GM19395 (cell line): ENCODE data around the gene TMEM86B.
"Not testable (repeated sequence)": the region's sequence is repeated elsewhere in the genome, so short reads cannot be mapped to it uniquely, and the experiment has no call there.

Experiments
- ATAC-seq: cut with Tn5 transposase; IDR thresholded peaks from one replicate; pipeline ENCODE4 v1.9.1; 2021; ENCODE audit warnings: mild to moderate bottlenecking, moderate library complexity; ENCODE audit not compliant: unreplicated experiment

Gene TMEM86B

GRCh38 chr19:55242517-55242916 lies 14.0 kb upstream of the TMEM86B start:
- ATAC-seq = no peak

- no peak for ATAC-seq
Measured at GRCh38 chr19:55241935-55242464, 13.4 kb upstream of the TMEM86B start.

GRCh38 chr19:55241143-55241934 lies 12.8 kb upstream of the TMEM86B start:
- no peak for ATAC-seq

GRCh38 chr19:55240713-55241020 lies 12.1 kb upstream of the TMEM86B start:
- ATAC-seq = no peak

GRCh38 chr19:55239004-55239403 lies 10.4 kb upstream of the TMEM86B start:
- ATAC-seq = no peak

GRCh38 chr19:55238030-55238429 lies 9.5 kb upstream of the TMEM86B start:
- ATAC-seq = no peak

- ATAC-seq = no peak
Measured at GRCh38 chr19:55232986-55233385, 4.4 kb upstream of the TMEM86B start.

GRCh38 chr19:55232286-55232602 lies 3.7 kb upstream of the TMEM86B start:
- ATAC-seq = no peak

GRCh38 chr19:55231391-55232285 lies 3.1 kb upstream of the TMEM86B start:
- ATAC-seq = no peak

- ATAC-seq = no peak
Measured at GRCh38 chr19:55230780-55231179, 2.2 kb upstream of the TMEM86B start.

GRCh38 chr19:55230329-55230728 lies 1.8 kb upstream of the TMEM86B start:
- no peak for ATAC-seq

GRCh38 chr19:55229789-55230182 lies 1.2 kb upstream of the TMEM86B start:
- no peak for ATAC-seq

GRCh38 chr19:55229145-55229788 lies 704 bp upstream of the TMEM86B start:
- ATAC-seq = no peak

GRCh38 chr19:55228015-55228391 lies 560 bp downstream of the TMEM86B start:
- no peak for ATAC-seq

GRCh38 chr19:55227241-55228014 lies 1.1 kb downstream of the TMEM86B start:
- no peak for ATAC-seq

- ATAC-seq = no peak
Measured at GRCh38 chr19:55226788-55227187, 1.8 kb downstream of the TMEM86B start.

- ATAC-seq = no peak
Measured at GRCh38 chr19:55226273-55226672, 2.3 kb downstream of the TMEM86B start.

GRCh38 chr19:55225415-55225958 lies 3.1 kb downstream of the TMEM86B start:
- ATAC-seq = no peak

- not testable (repeated sequence) for ATAC-seq
Measured at GRCh38 chr19:55224679-55225414, 3.7 kb downstream of the TMEM86B start.
